Measurements from ENCODE around the gene AOC1.

The AOC1 gene

DNA sequence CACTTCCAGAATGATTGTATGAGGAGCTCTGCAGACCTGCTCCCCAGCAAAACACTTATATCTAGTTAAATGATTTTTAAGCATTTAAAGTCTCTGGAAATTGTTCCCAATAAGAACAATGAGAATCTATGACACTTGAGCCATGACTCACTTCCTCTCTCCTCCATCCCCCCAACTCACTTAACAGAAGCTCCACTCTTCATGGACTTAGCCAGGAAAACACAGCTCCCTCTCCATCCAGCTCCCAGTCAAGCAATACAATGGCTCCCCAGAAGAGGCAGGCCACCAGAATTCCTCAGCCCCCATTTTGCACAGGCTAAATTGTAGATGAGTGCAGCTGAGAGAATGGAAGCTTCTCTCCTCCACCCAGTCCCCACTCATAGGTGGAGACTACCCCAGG is 27.0 kb downstream of the AOC1 start:
- TF ChIP-seq, protein P1, sequence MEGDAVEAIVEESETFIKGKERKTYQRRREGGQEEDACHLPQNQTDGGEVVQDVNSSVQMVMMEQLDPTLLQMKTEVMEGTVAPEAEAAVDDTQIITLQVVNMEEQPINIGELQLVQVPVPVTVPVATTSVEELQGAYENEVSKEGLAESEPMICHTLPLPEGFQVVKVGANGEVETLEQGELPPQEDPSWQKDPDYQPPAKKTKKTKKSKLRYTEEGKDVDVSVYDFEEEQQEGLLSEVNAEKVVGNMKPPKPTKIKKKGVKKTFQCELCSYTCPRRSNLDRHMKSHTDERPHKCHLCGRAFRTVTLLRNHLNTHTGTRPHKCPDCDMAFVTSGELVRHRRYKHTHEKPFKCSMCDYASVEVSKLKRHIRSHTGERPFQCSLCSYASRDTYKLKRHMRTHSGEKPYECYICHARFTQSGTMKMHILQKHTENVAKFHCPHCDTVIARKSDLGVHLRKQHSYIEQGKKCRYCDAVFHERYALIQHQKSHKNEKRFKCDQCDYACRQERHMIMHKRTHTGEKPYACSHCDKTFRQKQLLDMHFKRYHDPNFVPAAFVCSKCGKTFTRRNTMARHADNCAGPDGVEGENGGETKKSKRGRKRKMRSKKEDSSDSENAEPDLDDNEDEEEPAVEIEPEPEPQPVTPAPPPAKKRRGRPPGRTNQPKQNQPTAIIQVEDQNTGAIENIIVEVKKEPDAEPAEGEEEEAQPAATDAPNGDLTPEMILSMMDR (IDR thresholded peaks at IDR 0.05): no peak
- no peak for TF ChIP-seq ZFX (IDR thresholded peaks at IDR 0.05; ENCODE audit: borderline replicate concordance)
- H3K27ac ChIP-seq: no peak overlapping the region

DNA sequence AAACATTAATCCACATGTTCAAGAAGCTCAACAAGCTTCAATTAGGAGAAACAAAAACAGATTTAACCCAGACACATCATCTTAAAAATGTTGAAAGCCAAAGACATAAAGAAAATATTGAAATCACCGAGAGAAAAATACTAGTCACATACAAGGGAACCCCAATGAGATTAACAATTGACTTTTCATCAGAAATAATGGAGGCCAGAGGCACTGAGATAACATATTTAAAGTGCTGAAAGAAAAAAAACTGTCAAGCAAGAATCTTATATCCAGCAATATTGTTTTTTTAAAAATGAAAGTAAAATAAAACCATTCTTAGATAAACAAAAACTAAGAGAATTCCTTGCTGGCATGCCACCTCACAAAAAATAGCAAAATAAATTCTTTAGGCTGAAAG is 28.9 kb downstream of the AOC1 start:
- TF ChIP-seq, protein P1 (IDR thresholded peaks at IDR 0.05): no peak
- TF ChIP-seq ZFX (IDR thresholded peaks at IDR 0.05; ENCODE audit: borderline replicate concordance): no peak
- no peak overlapping the region for H3K27ac ChIP-seq

DNA sequence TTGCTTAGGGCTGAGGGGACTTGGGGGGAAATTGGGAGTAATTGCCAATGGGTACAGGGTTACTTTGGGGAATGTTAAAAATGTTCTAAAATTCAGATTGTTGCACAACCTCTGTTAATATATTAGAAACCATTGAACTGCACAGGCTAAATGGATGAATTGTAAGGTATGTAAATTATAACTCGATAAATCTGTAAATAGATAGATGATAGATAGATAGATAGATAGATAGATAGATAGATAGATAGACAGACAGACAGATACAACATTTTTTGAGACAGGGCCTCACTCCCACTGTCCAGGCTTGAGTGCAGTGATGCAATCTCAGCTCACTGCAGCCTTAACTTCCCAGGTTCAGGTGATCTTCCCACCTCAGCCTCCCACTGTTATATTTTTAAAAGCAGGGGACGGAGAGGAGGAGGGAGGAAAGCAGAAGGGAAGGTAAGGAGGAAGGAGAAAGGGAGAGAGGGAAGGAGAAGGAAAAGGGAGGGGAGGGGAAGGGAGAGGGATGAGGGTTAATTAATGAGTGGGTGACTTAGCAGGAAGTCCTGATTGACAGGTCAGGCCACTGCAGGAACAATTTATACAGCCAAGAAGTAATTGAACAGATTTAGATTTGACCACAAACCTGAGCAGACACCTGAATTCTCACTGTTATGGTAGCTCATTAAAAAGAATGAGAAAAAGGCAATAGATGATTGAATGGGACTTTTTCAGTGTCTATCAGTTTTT is 38.7 kb downstream of the AOC1 start:
- TF ChIP-seq ZFX (IDR thresholded peaks at IDR 0.05; ENCODE audit: borderline replicate concordance): no peak
- TF ChIP-seq, protein P1 (IDR thresholded peaks at IDR 0.05): no peak
- H3K27ac ChIP-seq: no peak overlapping the region

DNA sequence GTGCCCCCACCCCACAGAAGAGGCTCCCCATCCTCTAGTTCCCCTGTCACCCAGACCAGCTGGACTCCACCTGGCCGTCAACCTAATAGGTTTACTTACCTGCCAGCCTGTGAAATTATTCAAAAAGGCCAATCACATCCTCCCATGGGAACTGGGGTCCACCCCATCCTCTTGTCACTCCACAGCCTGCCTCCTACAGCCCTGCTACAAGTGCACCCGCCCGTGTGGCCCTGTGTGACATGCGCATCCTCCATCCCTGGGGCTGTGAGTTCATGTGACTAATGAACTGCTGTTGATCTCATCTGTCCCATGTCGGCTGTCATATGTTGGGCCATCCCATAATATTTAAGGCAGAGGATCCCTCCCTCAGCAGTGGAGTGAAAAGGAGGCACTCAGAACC is 39.4 kb downstream of the AOC1 start:
- no peak for TF ChIP-seq ZFX (IDR thresholded peaks at IDR 0.05; ENCODE audit: borderline replicate concordance)
- TF ChIP-seq, protein P1 (IDR thresholded peaks at IDR 0.05): no peak

DNA sequence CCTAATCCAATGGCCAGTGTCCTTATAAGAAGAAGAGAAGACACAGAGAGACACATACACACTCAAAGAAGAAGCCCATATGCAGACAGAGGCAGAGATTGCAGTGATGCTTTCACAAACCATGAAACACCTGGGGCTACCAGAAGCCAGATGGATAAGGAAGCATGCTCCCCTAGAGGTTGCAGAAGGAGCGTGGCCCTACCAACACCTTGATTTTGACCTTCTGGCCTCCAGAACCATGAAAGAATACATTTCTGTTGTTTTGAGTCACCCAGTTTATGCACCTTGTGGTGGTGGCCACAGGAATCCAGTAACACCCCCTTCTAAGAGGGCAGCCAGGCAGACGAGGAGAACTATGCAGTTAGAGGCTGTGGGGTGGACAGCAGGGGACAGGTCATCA is 43.5 kb downstream of the AOC1 start:
- no peak for TF ChIP-seq ZFX (IDR thresholded peaks at IDR 0.05; ENCODE audit: borderline replicate concordance)
- TF ChIP-seq, protein P1 (IDR thresholded peaks at IDR 0.05): no peak
- H3K27ac ChIP-seq: no peak overlapping the region

More for the DNA sequence above, 39.4 kb downstream of the AOC1 start:
- H3K27ac ChIP-seq: no peak overlapping the region

DNA sequence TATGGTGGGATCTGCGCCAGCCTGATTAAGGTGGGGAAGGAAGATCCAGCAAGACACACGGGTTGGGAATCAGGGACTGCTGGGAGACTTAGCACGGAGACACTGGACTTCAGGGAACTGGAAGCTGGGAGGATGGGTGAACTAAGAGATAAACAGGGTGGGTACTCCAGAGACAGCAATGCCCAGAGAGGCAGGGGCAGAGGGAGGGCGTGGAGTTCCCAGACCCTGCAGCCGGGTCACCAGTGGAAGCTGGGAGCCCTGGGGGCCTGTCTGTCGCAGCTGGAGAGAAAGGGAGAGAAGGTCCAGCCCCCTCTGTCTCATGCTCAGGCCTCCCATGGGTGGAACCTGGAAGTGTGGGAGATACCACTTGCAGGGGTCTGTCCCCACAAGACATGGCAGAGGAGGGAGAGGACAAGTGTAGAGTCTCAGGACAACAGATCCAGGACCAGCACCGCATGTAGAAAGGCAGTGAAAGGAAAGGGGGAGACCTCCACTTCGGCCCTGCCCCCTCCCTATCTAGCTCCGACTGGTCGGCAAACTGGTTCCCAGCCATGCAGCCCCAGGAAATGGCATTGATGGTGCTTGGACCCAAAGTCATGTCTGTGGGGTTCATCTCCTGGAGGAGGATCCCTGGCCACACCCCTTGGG is 44.4 kb downstream of the AOC1 start:
- H3K27ac ChIP-seq: no peak overlapping the region
- TF ChIP-seq, protein P1 (IDR thresholded peaks at IDR 0.05): no peak
- TF ChIP-seq ZFX (IDR thresholded peaks at IDR 0.05; ENCODE audit: borderline replicate concordance): no peak

Measured in 22Rv1 (cell line).